ENCODE data around the gene SIX2.

Gene SIX2

DNA sequence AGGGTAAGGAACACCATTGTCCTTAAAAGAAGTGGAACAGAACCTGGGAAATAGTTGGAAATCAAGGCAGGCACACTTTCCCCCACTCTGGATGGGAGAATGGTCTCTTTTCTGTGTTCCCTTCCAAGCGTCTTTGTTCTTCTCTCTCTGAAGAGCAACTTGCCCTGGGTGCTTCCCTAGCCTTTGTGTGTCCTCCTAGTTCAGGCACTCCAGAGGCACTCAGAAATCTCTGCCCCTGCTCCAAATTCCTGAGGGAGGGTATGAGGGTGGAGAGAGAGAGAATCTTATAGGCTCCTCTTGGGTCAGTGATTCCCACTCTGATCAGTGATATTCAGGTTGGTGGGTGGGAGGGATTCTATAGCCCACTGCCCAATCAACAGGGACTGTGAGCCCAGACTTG is 8.8 kb upstream of the SIX2 start:
- H3K27ac ChIP-seq, result no peak overlapping the region
- TF ChIP-seq, protein P1, sequence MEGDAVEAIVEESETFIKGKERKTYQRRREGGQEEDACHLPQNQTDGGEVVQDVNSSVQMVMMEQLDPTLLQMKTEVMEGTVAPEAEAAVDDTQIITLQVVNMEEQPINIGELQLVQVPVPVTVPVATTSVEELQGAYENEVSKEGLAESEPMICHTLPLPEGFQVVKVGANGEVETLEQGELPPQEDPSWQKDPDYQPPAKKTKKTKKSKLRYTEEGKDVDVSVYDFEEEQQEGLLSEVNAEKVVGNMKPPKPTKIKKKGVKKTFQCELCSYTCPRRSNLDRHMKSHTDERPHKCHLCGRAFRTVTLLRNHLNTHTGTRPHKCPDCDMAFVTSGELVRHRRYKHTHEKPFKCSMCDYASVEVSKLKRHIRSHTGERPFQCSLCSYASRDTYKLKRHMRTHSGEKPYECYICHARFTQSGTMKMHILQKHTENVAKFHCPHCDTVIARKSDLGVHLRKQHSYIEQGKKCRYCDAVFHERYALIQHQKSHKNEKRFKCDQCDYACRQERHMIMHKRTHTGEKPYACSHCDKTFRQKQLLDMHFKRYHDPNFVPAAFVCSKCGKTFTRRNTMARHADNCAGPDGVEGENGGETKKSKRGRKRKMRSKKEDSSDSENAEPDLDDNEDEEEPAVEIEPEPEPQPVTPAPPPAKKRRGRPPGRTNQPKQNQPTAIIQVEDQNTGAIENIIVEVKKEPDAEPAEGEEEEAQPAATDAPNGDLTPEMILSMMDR (conservative IDR thresholded peaks at IDR 0.05), result no peak

DNA sequence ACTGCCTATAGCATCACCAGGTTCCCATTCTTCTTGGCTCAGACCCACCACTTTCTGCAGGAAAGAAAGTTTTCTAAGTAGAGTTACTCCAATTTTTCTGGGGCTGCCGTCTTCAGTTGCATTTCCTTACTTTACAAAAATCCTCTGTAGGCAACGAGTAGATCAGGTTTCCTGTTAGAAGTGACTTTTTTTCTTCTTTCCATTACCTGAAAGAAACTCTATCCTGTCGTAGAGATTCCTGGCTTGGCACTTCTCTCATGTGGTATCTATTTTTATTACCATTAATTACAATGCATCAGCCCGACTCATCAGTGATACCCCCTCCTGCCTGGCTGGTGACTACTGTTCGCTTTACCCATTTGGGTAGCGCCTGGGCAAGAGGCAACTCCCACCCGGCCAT is 5.6 kb upstream of the SIX2 start:
- TF ChIP-seq, protein P1 (conservative IDR thresholded peaks at IDR 0.05), result no peak
- H3K27ac ChIP-seq, result no peak overlapping the region

DNA sequence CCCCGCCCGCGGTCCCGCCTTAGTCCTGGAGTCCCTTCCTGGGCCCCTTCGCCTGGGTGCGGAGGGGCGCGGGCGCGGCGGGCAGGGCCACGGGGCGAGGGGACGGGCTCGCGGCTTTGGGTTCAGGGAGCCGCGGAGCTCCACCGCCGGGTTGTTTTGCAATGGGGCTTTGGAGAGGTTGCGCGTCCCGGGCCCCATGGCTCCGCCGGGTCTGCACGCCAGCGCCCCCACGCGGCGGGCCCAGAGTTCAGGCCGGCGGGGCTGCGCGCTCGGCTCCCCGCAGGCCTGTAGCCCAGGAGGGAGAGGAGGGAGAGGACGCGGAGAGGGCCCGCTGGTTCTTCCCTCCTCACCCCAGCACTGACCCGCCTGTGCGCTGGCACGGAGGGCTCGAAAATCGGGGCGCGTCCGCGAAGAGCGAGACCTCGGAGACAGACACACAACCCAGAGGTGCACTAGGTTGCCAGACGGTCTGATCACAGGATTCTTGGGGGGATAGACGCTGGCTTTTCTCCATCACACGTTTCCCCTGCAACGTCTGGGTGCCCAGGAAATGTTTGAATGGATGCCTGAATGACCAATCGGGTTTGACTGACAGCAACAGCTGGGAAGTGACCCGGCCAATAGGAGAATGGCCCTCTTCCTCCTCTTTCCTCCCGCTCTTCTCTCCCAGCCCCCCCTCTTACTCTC is 4.9 kb upstream of the SIX2 start:
- TF ChIP-seq, protein P1 (conservative IDR thresholded peaks at IDR 0.05), result no peak
- no peak overlapping the region for H3K27ac ChIP-seq

DNA sequence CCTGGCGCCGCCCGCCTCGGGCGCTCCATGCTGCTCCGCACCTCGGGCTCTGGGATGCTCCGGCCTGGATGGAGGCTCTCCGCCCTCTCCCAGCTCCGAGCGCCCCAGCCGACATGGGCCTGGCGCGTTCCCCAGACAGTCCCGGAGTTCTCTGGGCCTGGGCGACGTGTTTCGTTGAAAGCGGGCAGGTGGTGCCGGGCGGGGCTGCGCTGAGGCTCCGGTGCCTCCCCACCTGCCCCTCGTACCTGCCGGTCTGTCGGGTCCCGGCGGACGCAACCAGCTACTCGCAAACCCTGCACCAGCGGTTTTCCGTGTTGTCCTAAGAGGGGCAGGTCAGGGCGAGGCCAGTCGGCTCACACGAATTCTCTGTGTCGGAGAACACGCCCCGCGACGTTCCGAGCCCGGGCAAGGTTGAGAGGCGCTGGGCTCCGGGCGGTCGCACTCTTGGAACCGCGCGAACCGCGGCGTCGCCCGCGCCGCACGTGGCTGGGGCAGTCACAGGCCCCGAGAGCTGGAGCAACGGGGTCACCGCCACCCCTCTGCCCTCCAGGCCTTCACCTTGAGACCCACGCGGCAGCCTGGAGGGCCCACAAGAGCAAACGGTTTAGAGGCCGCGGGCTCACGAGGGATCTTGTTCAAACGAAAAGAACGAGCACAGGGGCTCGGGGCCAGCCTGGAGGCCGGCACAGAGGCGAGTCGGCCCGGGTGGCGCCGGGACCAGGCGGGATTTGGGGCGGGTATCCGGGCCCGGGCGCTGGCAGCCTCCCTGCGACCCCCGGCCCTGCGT is 4.2 kb upstream of the SIX2 start:
- TF ChIP-seq, protein P1 (conservative IDR thresholded peaks at IDR 0.05), result no peak
- no peak overlapping the region for H3K27ac ChIP-seq

DNA sequence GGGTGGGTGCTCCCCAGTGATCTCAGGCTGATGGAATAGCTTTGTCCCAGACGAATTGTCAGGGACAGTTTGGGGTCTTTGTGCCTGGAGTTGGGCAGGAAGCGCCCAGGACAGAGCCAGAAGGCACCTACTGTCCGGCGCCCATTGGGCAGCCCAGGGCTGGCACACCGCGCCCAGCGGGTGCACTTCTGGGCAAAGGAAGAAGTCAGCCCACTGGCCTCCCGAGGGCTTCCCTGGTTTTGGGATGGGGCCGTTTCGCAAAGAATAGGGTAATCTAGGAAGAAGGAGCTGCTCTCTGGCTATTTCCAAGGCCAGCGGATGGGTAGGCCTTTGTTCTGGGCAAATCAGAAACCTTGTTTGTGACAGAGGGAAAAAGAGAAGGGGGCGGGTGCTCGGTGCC is 3.5 kb upstream of the SIX2 start:
- TF ChIP-seq, protein P1 (conservative IDR thresholded peaks at IDR 0.05), result no peak
- H3K27ac ChIP-seq, result no peak overlapping the region

DNA sequence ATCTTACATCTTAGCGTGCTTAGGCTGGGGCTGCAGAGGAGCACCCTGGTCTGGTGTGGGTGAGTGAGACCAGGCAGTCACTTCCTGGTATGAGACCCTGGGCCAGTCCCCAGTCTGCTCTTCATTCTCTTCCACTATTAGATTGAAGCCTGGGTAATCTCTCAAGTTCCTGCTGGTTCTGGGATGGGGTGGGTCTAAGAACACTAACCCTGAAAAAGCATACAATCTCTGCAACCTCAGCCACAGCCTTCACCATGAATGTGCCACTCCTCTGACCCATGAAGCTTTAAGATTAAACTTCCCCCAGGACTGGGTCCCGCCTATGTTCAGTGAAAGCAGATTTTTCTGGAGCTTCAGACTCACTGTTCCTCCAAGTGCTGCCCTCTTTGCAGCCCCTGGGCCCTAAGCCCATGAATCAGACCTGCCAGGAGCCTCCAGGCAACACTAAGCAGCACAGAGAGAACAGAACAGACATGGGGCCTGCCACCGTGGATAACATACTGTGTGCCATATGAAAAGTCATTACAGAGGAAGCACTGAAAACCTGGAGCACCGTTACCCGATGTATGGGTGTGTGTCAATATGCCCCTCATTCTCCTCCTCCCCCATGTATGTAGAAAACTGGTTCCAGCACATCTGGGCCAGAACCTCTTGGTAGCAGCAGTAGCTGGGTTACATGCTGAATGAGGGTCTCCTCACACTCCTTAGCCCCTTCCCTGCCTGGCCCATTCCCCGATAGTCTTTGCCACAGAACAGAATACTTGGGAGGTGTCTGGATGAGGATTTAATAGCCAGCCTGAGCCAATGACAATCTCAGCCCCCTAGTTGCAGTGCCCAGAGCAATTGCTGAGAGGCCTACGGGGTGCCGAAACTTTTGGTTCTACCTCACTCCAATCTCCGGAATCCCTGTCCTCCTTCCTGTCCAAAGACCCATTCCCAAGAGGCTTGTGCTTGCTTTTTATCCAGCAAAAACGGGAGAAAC is 2.7 kb upstream of the SIX2 start:
- no peak overlapping the region for H3K27ac ChIP-seq
- TF ChIP-seq, protein P1 (conservative IDR thresholded peaks at IDR 0.05), result no peak

DNA sequence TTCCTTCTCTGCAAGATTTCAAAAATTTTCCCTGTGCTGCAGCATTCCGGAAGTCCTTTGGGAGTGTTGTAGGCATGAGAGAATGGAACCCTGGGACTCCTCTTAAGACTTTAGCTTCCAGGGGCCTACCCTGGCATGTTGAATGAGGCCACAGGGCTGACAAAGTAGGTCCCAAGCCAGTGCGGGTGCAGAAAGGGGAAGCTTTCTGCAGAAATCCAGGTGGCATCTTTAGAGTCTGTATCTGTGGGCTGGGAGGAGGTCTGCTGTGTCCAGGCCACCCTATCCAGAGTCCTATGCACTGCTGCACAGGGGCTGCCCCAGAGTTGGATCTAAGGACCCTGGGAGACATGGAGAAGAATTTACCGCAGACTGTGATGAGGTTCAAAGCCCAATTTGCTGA is 1.9 kb upstream of the SIX2 start:
- TF ChIP-seq, protein P1 (conservative IDR thresholded peaks at IDR 0.05), result no peak
- no peak overlapping the region for H3K27ac ChIP-seq
